CD14-positive monocyte (primary cell): ENCODE results near the gene CDC42EP3. TPM values are rescaled to one million over a fixed set of nuclear protein-coding genes. Genes with fewer than 3 reads are reported as not detected.

Experiments
- DNase-seq, 3 donors: peaks; one replicate each; pipeline ENCODE4 v3.0.0-alpha.2; 2011 to 2022
- H2AFZ ChIP-seq: 2 replicates; pipeline ENCODE4 v1.6.0; 2012; ENCODE audit warnings: mild to moderate bottlenecking, low read depth, low read length, inconsistent platforms; ENCODE audit not compliant: insufficient read depth, poor library complexity, severe bottlenecking
- H3K27ac ChIP-seq, 2 donors: 1 replicate in 1 of 2; 2 replicates in 1 of 2; pipeline ENCODE4 v1.5.1; 2012 to 2013; ENCODE audit warnings: low read length in 2 of 2, control low read depth in 1 of 2, inconsistent platforms in 1 of 2, low read depth in 1 of 2, mild to moderate bottlenecking in 1 of 2
- H3K27me3 ChIP-seq, 2 donors: one replicate each; pipeline versions ENCODE4 v1.6.0 to v1.6.1; 2011 to 2013; ENCODE audit warnings: low read length in 2 of 2; ENCODE audit not compliant: control insufficient read depth in 2 of 2, insufficient read depth in 2 of 2
- H3K36me3 ChIP-seq, 2 donors: replicated peaks in 1 of 2; 1 replicate in 1 of 2; 2 replicates in 1 of 2; pipeline versions ENCODE4 v1.5.1 to v1.6.1; 2012 to 2013; ENCODE audit warnings: low read length in 2 of 2, control low read depth in 1 of 2, inconsistent platforms in 1 of 2, mild to moderate bottlenecking in 1 of 2; ENCODE audit not compliant: insufficient read depth in 2 of 2, control insufficient read depth in 1 of 2
- H3K4me1 ChIP-seq, 2 donors: 1 replicate in 1 of 2; 2 replicates in 1 of 2; pipeline versions ENCODE4 v1.5.1 to v1.6.1; 2012 to 2013; ENCODE audit warnings: low read length in 2 of 2, control low read depth in 1 of 2, inconsistent platforms in 1 of 2, mild to moderate bottlenecking in 1 of 2, moderate library complexity in 1 of 2; ENCODE audit not compliant: insufficient read depth in 2 of 2, control insufficient read depth in 1 of 2
- H3K4me2 ChIP-seq: replicated peaks from 2 replicates; pipeline ENCODE3; 2012; ENCODE audit warnings: low read length, moderate library complexity, mild to moderate bottlenecking; ENCODE audit not compliant: poor library complexity, severe bottlenecking; ENCODE audit errors: extremely low read depth
- H3K4me3 ChIP-seq, 3 experiments: fragments of 200-600 bp in 1 of 3; sonication (generic) in 1 of 3; replicated peaks in 1 of 3; 1 replicate in 2 of 3; 2 replicates in 1 of 3; pipeline ENCODE4 v1.5.1; 2011 to 2013; ENCODE audit warnings: low read length in 3 of 3, mild to moderate bottlenecking in 3 of 3, control low read depth in 2 of 3, low read depth in 2 of 3, inconsistent platforms in 1 of 3, moderate library complexity in 1 of 3
- H3K79me2 ChIP-seq: 2 replicates; pipeline ENCODE4 v1.6.0; 2012; ENCODE audit warnings: mild to moderate bottlenecking, control low read depth, inconsistent platforms, low read length, moderate library complexity; ENCODE audit not compliant: insufficient read depth
- H3K9ac ChIP-seq: 2 replicates; pipeline ENCODE4 v1.6.0; 2017; ENCODE audit warnings: low read length, mild to moderate bottlenecking; ENCODE audit not compliant: insufficient read depth, poor library complexity, severe bottlenecking
- H3K9me3 ChIP-seq, 2 donors: replicated peaks in 1 of 2; 1 replicate in 1 of 2; 2 replicates in 1 of 2; pipeline versions ENCODE4 v1.5.1 to v1.6.1; 2012 to 2013; ENCODE audit warnings: low read length in 2 of 2, control low read depth in 1 of 2; ENCODE audit not compliant: control insufficient read depth in 1 of 2, insufficient read depth in 1 of 2
- H4K20me1 ChIP-seq: 2 replicates; pipeline ENCODE4 v1.6.0; 2012; ENCODE audit warnings: mild to moderate bottlenecking, low read length, control low read depth, moderate library complexity; ENCODE audit not compliant: insufficient read depth
- H3K27ac Mint-ChIP-seq, 7 donors: one replicate each; pipeline ENCODE4 v1.8.0; 2020; ENCODE audit warnings: mild to moderate bottlenecking in 7 of 7, mixed read lengths in 7 of 7, moderate library complexity in 6 of 7, inconsistent platforms in 2 of 7
- H3K27me3 Mint-ChIP-seq, 3 donors: one replicate each; pipeline ENCODE4 v1.8.0; 2021 to 2022; ENCODE audit warnings: low read depth in 3 of 3, mild to moderate bottlenecking in 3 of 3, mixed read lengths in 3 of 3, moderate library complexity in 3 of 3, inconsistent platforms in 1 of 3
- H3K36me3 Mint-ChIP-seq, 2 donors: one replicate each; pipeline ENCODE4 v1.8.0; 2020; ENCODE audit warnings: mixed read lengths in 2 of 2, inconsistent platforms in 1 of 2, mild to moderate bottlenecking in 1 of 2
- H3K4me1 Mint-ChIP-seq: one replicate; pipeline ENCODE4 v1.8.0; 2020; ENCODE audit warnings: mild to moderate bottlenecking, mixed read lengths
- H3K4me3 Mint-ChIP-seq, 2 donors: one replicate each; pipeline ENCODE4 v1.8.0; 2020; ENCODE audit warnings: mild to moderate bottlenecking in 2 of 2, mixed read lengths in 2 of 2, moderate library complexity in 1 of 2
- H3K9me3 Mint-ChIP-seq, 7 donors: one replicate each; pipeline ENCODE4 v1.8.0; 2020 to 2022; ENCODE audit warnings: mixed read lengths in 7 of 7, mild to moderate bottlenecking in 6 of 7, moderate library complexity in 6 of 7, inconsistent platforms in 2 of 7
- WGBS: methylation state at CpG from one replicate; pipeline ENCODE4 v1.1.5; 2013; ENCODE audit warnings: missing lambda C conversion rate; ENCODE audit not compliant: insufficient coverage; 5-methylcytosine and 5-hydroxymethylcytosine counted together
- intact Hi-C, 2 donors: fragments of 100-400 bp; cut with micrococcal nuclease; formaldehyde crosslinking; loops; one replicate each; pipeline versions ENCODE4 v1.15.0 to v1.15.1; 2023
- polyA plus RNA-seq, 3 donors: library from polyadenylated mRNA; depleted of rRNA in 1 of 3; unstranded in 2 of 3; stranded (reverse) in 1 of 3; fragments of 300-500 nt in 2 of 3; fragments of >200 nt in 1 of 3; fragmentation: Illumina TruSeq in 2 of 3; gene quantifications; 1 replicate in 2 of 3; 2 replicates in 1 of 3; pipeline ENCODE4 v1.2.3, GENCODE V29; 2012 to 2021
- TF ChIP-seq, protein P1 (sequence below): fragments of 200-600 bp; IDR thresholded peaks from one replicate; pipeline ENCODE4 v1.8.0; 2022; ENCODE audit warnings: antibody characterized with exemption, mild to moderate bottlenecking

The CDC42EP3 gene
- polyA plus RNA-seq, 3 donors = 179 to 272 (median 249) TPM

DNA sequence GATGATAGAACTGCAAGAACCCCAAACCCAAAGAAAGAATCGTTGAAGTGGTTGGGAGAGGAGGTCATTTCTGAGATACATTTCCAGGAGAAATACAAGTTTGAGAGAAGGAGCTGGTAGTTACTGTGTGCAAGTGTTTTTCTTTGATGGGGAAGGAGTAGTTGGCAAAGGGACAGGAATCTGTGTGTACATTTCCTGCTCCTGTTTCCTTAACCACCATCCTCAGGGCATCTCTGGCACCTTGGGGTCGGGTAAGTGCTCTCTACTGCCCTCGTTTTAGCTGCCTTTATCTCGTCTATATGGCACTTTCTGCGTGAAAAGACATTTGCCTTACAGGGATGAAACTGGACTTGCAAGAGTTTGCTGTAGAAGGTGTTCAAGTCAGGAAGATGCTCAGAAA, 27.3 kb downstream of the CDC42EP3 start:
- intact Hi-C loops = no loop called here
- H3K79me2 ChIP-seq = peaks cover 73% of the 10 kb centered on the region
- no peaks in the 10 kb centered on the region for H3K27me3 ChIP-seq
- peak overlapping the region in 1 of 3 experiments; percentile 2 for H3K4me3 ChIP-seq
- Mint-ChIP-seq H3K36me3 (peaks cover 72 to 80% of the 10 kb centered on the region in 2 donors), H3K4me1 (peaks cover 64% of the 10 kb centered on the region), H3K4me3 (no peak overlapping the region), H3K27ac (peak overlapping the region; percentile 7 to 81 (median 65)), H3K9me3 (peaks cover 0 to 4% (median 0%) of the 10 kb centered on the region in 7 donors), H3K27me3 (no peaks in the 10 kb centered on the region)
- TF ChIP-seq, protein P1, sequence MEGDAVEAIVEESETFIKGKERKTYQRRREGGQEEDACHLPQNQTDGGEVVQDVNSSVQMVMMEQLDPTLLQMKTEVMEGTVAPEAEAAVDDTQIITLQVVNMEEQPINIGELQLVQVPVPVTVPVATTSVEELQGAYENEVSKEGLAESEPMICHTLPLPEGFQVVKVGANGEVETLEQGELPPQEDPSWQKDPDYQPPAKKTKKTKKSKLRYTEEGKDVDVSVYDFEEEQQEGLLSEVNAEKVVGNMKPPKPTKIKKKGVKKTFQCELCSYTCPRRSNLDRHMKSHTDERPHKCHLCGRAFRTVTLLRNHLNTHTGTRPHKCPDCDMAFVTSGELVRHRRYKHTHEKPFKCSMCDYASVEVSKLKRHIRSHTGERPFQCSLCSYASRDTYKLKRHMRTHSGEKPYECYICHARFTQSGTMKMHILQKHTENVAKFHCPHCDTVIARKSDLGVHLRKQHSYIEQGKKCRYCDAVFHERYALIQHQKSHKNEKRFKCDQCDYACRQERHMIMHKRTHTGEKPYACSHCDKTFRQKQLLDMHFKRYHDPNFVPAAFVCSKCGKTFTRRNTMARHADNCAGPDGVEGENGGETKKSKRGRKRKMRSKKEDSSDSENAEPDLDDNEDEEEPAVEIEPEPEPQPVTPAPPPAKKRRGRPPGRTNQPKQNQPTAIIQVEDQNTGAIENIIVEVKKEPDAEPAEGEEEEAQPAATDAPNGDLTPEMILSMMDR = no peak
- H2AFZ ChIP-seq = no peak overlapping the region
- H3K9ac ChIP-seq = no peak overlapping the region
- 100% methylated on average over 1 of the region's 5 CpGs for WGBS
- no peak for DNase-seq
- H3K4me1 ChIP-seq = peaks cover 64 to 67% of the 10 kb centered on the region in 2 donors
- no peaks in the 10 kb centered on the region for H3K9me3 ChIP-seq
- H3K36me3 ChIP-seq = peaks cover 47 to 71% of the 10 kb centered on the region in 2 donors
- peak overlapping the region in 1 of 2 donors; percentile 92 for H3K27ac ChIP-seq
- peaks cover 77% of the 10 kb centered on the region for H4K20me1 ChIP-seq
- no peak overlapping the region for H3K4me2 ChIP-seq

DNA sequence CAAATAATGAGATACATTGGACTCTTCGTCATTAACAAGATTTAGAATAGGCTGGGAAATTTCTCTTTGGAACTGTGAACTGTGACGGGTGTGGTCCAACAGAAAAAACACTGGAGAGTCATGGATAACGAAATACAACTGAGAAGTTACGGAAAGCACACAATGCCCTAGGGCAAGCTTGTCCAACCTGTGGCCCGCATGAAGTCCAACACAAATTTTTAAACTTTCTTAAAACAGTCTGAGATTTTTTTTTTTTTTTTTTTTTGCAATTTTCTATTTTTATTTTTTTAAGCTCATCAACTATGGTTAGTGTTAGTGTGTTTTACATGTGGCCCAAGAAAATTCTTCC, 27.7 kb downstream of the CDC42EP3 start:
- Histone ChIP-seq H3K36me3 (peaks cover 47 to 71% of the 10 kb centered on the region in 2 donors), H3K4me2 (no peak overlapping the region), H3K9me3 (no peaks in the 10 kb centered on the region), H2AFZ (no peak overlapping the region), H3K27me3 (no peaks in the 10 kb centered on the region), H3K27ac (peak overlapping the region in 1 of 2 donors; percentile 92), H3K4me1 (peaks cover 59 to 63% of the 10 kb centered on the region in 2 donors), H3K9ac (no peak overlapping the region), H4K20me1 (peaks cover 72% of the 10 kb centered on the region), H3K79me2 (peaks cover 68% of the 10 kb centered on the region), H3K4me3 (peak overlapping the region in 1 of 3 experiments; percentile 2)
- peaks cover 0 to 4% (median 0%) of the 10 kb centered on the region in 7 donors for H3K9me3 Mint-ChIP-seq
- H3K4me3 Mint-ChIP-seq = no peak overlapping the region
- no peak for DNase-seq
- H3K27me3 Mint-ChIP-seq = no peaks in the 10 kb centered on the region
- intact Hi-C loops = no loop called here
- WGBS = 86% methylated on average over 3 of the region's 5 CpGs
- peaks cover 63% of the 10 kb centered on the region for H3K4me1 Mint-ChIP-seq
- TF ChIP-seq, protein P1 = no peak
- peak overlapping the region; percentile 68 to 85 (median 81) for H3K27ac Mint-ChIP-seq
- H3K36me3 Mint-ChIP-seq = peaks cover 70 to 76% of the 10 kb centered on the region in 2 donors
